Loucy (cell line): ENCODE measurements around the gene GCLC.

ENCODE experiments used
- EZH2phosphoT487 ChIP-seq: fragments of 200-600 bp; IDR thresholded peaks from 2 replicates; pipeline ENCODE4 v1.6.1; 2018; ENCODE audit warnings: antibody characterized with exemption, mild to moderate bottlenecking, moderate library complexity, borderline replicate concordance
- TF ChIP-seq, protein P1 (sequence below): fragments of 200-600 bp; sonication (generic); conservative IDR thresholded peaks from 2 replicates; pipeline ENCODE4 v1.5.1; 2014; ENCODE audit warnings: mild to moderate bottlenecking, antibody characterized with exemption, low read length

DNA sequence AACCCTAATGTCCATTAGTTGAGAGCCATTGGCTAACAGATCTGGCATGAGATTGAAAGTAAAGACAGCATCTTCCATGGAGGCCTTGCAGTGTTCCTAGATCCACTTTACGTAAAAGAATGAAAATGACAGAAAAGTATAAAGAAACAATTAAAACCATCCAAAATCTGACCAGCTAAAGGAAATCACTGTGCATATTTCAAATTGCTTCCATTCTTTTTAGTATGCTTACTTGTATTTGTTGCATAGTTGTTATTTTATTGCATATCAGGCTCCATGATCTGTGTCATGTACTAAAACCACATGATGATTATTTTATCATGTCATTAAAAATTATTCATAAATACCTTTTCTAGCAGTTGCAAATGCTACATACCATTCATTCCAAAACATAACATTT lies 67.9 kb downstream of the GCLC start:
- TF ChIP-seq, protein P1, sequence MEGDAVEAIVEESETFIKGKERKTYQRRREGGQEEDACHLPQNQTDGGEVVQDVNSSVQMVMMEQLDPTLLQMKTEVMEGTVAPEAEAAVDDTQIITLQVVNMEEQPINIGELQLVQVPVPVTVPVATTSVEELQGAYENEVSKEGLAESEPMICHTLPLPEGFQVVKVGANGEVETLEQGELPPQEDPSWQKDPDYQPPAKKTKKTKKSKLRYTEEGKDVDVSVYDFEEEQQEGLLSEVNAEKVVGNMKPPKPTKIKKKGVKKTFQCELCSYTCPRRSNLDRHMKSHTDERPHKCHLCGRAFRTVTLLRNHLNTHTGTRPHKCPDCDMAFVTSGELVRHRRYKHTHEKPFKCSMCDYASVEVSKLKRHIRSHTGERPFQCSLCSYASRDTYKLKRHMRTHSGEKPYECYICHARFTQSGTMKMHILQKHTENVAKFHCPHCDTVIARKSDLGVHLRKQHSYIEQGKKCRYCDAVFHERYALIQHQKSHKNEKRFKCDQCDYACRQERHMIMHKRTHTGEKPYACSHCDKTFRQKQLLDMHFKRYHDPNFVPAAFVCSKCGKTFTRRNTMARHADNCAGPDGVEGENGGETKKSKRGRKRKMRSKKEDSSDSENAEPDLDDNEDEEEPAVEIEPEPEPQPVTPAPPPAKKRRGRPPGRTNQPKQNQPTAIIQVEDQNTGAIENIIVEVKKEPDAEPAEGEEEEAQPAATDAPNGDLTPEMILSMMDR = no peak
- no peak for TF ChIP-seq EZH2phosphoT487
